Measurements from ENCODE around the gene TGFBR3L.

Gene TGFBR3L

GRCh38 chr19:7911508-7912143 lies 3.0 kb upstream of the TGFBR3L start:
- H3K4me3 ChIP-seq (ENCODE audit: low read length), result no peak overlapping the region
- TF ChIP-seq, protein P1, sequence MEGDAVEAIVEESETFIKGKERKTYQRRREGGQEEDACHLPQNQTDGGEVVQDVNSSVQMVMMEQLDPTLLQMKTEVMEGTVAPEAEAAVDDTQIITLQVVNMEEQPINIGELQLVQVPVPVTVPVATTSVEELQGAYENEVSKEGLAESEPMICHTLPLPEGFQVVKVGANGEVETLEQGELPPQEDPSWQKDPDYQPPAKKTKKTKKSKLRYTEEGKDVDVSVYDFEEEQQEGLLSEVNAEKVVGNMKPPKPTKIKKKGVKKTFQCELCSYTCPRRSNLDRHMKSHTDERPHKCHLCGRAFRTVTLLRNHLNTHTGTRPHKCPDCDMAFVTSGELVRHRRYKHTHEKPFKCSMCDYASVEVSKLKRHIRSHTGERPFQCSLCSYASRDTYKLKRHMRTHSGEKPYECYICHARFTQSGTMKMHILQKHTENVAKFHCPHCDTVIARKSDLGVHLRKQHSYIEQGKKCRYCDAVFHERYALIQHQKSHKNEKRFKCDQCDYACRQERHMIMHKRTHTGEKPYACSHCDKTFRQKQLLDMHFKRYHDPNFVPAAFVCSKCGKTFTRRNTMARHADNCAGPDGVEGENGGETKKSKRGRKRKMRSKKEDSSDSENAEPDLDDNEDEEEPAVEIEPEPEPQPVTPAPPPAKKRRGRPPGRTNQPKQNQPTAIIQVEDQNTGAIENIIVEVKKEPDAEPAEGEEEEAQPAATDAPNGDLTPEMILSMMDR (conservative IDR thresholded peaks at IDR 0.05; ENCODE audit: low read length), result no peak
- no peak for DNase-seq (ENCODE audit: low read depth)

DNA sequence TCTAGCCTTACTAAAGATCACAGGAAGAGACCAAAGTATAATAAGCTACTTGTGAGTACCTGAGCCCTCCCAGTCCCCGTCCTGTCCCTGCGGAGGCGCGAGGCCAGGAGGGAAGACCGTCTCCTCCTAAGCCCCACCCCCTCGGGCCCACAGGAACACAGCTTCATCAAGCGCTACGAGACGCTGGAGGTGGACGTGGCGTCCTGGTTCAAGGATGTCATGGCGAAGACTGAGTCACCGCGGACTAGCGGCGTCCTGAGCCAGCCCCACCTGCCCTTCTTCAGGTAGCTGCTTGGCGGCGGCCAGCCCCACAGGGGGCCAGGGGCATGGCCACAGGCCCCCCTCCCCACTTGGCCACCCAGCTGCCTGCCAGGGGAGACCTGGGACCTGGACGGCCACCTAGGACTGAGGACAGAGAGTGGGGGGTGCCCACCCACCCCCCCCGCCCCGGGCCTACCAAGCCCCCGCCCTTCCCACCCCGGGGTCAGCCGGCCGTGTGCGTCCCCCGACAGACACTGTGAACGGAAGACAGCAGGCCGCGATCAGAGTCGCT lies 2.4 kb upstream of the TGFBR3L start:
- no peak for DNase-seq (ENCODE audit: low read depth)
- TF ChIP-seq, protein P1 (conservative IDR thresholded peaks at IDR 0.05; ENCODE audit: low read length), result no peak
- H3K4me3 ChIP-seq (ENCODE audit: low read length), result no peak overlapping the region

DNA sequence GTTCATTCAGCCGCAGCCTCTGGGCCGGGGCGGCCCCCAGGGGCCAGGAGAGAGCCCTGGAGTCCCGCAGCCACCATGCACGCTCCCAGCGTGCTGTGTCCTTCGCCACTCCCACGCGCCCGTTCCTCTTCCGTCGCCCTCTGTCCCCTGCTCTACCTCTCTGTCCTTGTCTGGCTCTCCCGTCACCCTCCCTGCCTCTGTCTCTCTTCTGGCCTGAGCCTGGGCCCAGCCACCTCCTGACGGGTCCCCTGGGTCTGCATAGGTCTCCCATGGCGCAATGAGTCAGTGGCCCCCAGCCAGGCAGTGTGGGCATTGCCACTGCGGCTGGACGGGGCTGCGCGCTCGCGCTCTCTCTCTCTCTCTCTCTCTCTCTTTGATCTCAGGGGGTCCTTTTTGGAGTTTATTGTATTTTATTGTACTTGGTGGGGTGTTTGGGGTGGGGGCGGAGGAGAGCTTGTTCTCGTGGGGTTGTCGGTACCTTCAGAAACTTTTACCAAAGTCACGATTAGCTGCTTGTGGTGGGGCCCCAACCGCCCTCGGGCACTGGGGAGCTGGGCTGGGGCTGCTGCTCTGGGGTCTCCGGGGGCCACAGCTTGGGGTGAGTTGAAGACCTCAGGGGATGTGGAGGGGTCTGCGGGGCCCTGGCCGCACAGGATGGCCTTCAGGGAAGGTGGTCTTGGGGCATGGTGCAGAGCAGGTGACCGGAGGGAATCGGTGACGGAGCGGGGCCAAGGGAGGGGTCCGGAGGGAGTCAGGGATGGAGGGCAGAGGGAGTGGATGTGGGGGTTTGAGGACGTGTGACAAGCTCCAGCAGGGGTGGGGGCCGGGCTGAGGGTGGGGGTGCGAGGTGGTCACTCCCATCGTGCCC lies 1.7 kb upstream of the TGFBR3L start:
- H3K4me3 ChIP-seq (ENCODE audit: low read length), result no peak overlapping the region
- DNase-seq (ENCODE audit: low read depth), result no peak

GRCh38 chr19:7913652-7914051 lies 978 bp upstream of the TGFBR3L start:
- TF ChIP-seq, protein P1 (conservative IDR thresholded peaks at IDR 0.05; ENCODE audit: low read length), result no peak
- no peak for DNase-seq (ENCODE audit: low read depth)
- no peak overlapping the region for H3K4me3 ChIP-seq (ENCODE audit: low read length)

More for the DNA sequence above, 1.7 kb upstream of the TGFBR3L start:
- TF ChIP-seq, protein P1 (conservative IDR thresholded peaks at IDR 0.05; ENCODE audit: low read length), result no peak

- TF ChIP-seq, protein P1 (conservative IDR thresholded peaks at IDR 0.05; ENCODE audit: low read length), result no peak
- no peak overlapping the region for H3K4me3 ChIP-seq (ENCODE audit: low read length)
- no peak for DNase-seq (ENCODE audit: low read depth)
These were observed 531 bp upstream of the TGFBR3L start for GRCh38 chr19:7914099-7914498.

DNA sequence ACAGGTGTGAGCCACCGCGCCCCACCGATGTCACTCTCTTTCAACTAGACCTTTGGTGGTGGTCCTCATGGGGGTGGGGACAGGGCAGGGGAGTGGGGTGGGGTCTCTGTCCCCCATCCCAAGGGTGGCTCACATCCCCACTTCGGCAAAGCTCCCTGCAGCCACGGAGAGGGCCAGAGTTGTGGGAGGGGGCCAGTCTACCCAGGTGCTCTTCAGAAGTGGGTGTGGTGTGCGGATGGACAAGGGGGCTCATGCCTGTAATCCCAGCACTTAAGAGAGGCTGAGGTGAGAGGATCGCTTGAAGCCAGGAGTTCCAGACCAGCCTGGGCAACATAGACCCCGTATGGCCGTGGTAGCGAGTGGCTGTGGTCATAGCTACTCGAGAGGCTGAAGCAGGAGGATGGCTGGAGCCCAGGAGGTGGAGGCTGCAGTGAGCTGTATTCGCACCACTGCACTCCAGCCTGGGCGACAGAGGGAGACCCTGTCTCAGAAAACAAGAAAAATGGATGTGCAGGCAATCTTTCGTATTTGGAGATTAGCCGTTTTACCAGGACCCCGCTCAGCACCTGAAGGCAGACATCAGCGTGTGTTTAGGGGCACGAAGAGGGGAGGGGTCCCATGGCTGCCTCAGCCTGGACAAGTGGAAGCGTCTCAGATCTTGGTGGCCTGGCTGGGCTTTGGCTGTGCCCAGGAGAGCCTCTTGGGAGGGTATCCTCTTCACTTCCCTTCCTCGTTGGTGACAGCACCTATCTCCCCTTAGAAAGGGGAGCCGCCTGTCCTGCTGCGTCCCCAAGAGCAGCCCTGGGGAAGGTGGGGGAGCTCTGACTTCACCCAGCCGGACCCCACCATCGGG lies 846 bp downstream of the TGFBR3L start:
- H3K4me3 ChIP-seq (ENCODE audit: low read length), result peak overlapping the region; percentile 54
- TF ChIP-seq, protein P1 (conservative IDR thresholded peaks at IDR 0.05; ENCODE audit: low read length), result no peak
- no peak for DNase-seq (ENCODE audit: low read depth)
